ENCODE results near the gene CHD5. TPM values are rescaled to one million over a fixed set of nuclear protein-coding genes. Genes with fewer than 3 reads are reported as not detected.

The CHD5 gene
- total and polyA plus RNA-seq, 2 of the 13 experiments (the other 11 are each of a cell fraction or from before 2014, with no cell fraction given): 0.02 to 0.21 TPM

DNA sequence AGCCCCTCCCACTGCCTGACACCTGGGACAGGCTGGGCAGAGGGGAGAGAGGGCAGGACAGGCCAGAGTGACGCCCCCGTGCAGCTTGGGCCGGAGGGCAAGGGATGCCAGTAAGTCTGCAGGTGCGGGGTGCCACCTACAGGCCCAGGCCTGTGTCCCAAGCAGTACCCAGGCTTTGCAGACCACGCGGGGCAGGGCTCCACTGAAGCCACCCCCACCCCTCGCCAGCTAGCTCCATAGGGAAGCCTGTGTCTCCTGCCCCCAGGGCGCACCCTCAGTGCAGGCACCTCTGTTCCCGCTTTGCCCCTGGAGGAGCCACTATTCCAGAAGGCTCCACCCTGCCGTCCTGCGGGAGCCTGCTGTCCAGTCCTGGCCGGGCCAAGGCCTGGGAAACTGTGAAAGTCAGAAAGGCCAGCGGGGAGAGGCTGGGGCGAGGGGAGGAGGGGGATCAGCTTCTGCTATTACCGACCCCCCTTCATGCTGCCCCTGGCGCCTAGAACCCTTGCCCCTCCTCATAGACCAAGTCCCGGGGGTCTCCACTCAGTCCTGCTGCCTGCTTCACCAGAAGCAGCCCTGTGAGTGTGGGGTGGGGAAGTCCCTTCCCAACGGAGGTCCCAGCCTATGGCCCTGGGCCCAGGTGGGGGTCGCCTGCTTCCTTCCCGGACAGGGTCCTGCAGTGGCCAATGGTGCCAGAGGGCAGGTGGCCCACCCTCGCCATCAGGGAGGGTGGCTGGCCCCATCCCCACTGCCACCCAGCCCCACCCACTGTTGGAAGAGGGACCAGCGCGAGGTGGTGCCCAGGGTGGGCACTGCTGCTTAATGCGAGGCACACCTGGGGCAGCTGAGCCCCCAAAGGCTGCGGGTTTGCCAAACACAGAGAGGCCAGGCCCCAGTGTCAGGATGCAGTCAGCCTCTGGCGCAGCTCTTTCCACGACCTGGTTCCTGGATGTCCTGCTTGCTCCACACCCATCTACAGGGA lies 80.0 kb downstream of the CHD5 start:
- no peak overlapping the region for H3K4me3 ChIP-seq (replicated peaks in 1 of 3; ENCODE audit: insufficient read depth in 1 of 3, low read depth in 2 of 3, low read length in 3 of 3)
- DNase-seq (ENCODE audit: low spot score): no peak
- FAIRE-seq: no peak
- no peak overlapping the region for H3K27ac ChIP-seq (ENCODE audit: extremely low read length, insufficient read depth, low read length)
- intact Hi-C loops (cut with micrococcal nuclease; ENCODE audit: unreplicated experiment) (loop anchor here (10.0 kb wide), 1 partner anchor 145 kb away; the partner anchor contains the start of gene HES3), in situ Hi-C loops (cut with HindIII; ENCODE audit: extremely low pct_ligation_motif_present, low pct_unique_long_range_greater_than_20kb) (no loop called here)
- no peaks in the 10 kb centered on the region for H3K79me2 ChIP-seq (ENCODE audit: insufficient read depth, low read length)
- ATAC-seq: peak; percentile 18
- TF ChIP-seq, protein P1, sequence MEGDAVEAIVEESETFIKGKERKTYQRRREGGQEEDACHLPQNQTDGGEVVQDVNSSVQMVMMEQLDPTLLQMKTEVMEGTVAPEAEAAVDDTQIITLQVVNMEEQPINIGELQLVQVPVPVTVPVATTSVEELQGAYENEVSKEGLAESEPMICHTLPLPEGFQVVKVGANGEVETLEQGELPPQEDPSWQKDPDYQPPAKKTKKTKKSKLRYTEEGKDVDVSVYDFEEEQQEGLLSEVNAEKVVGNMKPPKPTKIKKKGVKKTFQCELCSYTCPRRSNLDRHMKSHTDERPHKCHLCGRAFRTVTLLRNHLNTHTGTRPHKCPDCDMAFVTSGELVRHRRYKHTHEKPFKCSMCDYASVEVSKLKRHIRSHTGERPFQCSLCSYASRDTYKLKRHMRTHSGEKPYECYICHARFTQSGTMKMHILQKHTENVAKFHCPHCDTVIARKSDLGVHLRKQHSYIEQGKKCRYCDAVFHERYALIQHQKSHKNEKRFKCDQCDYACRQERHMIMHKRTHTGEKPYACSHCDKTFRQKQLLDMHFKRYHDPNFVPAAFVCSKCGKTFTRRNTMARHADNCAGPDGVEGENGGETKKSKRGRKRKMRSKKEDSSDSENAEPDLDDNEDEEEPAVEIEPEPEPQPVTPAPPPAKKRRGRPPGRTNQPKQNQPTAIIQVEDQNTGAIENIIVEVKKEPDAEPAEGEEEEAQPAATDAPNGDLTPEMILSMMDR (CRISPR knock-in tag; IDR thresholded peaks at IDR 0.05): peak; percentile 57
- no peak for TF ChIP-seq KLF15 (CRISPR knock-in tag; IDR thresholded peaks at IDR 0.05; ENCODE audit: borderline replicate concordance)
- TF ChIP-seq STAG1 (CRISPR knock-in tag; IDR thresholded peaks at IDR 0.05): peak; percentile 26
- ChIA-PET CTCF (ENCODE audit: low intra/inter-chr PET ratio, low total read pairs) (no interaction called here), POLR2A (no interaction called here)
- H3K4me1 ChIP-seq (ENCODE audit: insufficient read depth, low read length): no peaks in the 10 kb centered on the region
- no peaks in the 10 kb centered on the region for H3K36me3 ChIP-seq (replicated peaks in 1 of 2; ENCODE audit: control insufficient read depth in 1 of 2, insufficient read depth in 2 of 2, low read length in 2 of 2)
- WGBS (ENCODE audit: low lambda C conversion rate): 44% methylated on average over 5 of the region's 27 CpGs
- H4K20me1 ChIP-seq (ENCODE audit: insufficient read depth, low read length): no peaks in the 10 kb centered on the region
- peaks cover 9 to 42% of the 10 kb centered on the region in 2 experiments; a peak in 4 of 5 replicates for H3K27me3 ChIP-seq (ENCODE audit: control insufficient read depth in 1 of 2, insufficient read depth in 2 of 2, low read length in 2 of 2)
- H2AFZ ChIP-seq (ENCODE audit: low read length): no peak overlapping the region
- no peak overlapping the region for H3K4me2 ChIP-seq (ENCODE audit: low read depth, low read length)
- H3K9me3 ChIP-seq (ENCODE audit: low read length): no peaks in the 10 kb centered on the region
- no peak overlapping the region for H3K9ac ChIP-seq (ENCODE audit: insufficient read depth, low read depth, low read length)
- no TSS peak for BruUV-seq (replicated peaks)

DNA sequence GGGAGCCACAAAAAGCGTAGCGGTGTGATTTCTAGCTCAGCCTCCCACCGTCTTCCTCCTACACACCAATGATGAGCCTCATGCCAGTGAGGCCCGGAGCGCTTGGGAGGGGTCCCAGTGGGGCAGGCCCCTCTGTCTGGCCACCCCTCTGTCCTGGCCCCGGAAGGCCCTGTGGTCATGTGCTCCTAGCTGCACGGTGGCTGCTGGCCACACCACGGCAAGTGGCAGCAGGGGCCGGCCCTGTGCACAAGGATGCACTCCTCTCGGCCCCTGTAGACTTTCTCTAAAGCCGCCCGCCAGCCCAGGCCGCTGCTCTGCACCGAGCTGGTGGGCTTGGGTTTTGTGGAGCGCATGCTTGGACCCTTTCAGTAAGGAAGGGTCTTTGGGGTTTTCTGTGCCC lies 80.8 kb downstream of the CHD5 start:
- CTCF ChIA-PET (ENCODE audit: low intra/inter-chr PET ratio, low total read pairs): no interaction called here
- Histone ChIP-seq H4K20me1 (ENCODE audit: insufficient read depth, low read length) (no peaks in the 10 kb centered on the region), H3K36me3 (replicated peaks in 1 of 2; ENCODE audit: control insufficient read depth in 1 of 2, insufficient read depth in 2 of 2, low read length in 2 of 2) (no peaks in the 10 kb centered on the region), H3K4me1 (ENCODE audit: insufficient read depth, low read length) (no peaks in the 10 kb centered on the region), H3K4me3 (replicated peaks in 1 of 3; ENCODE audit: insufficient read depth in 1 of 3, low read depth in 2 of 3, low read length in 3 of 3) (no peak overlapping the region), H2AFZ (ENCODE audit: low read length) (no peak overlapping the region), H3K79me2 (ENCODE audit: insufficient read depth, low read length) (no peaks in the 10 kb centered on the region), H3K9ac (ENCODE audit: insufficient read depth, low read depth, low read length) (no peak overlapping the region), H3K27me3 (ENCODE audit: control insufficient read depth in 1 of 2, insufficient read depth in 2 of 2, low read length in 2 of 2) (peaks cover 9 to 37% of the 10 kb centered on the region in 2 experiments; a peak in 4 of 5 replicates), H3K4me2 (ENCODE audit: low read depth, low read length) (no peak overlapping the region), H3K9me3 (ENCODE audit: low read length) (no peaks in the 10 kb centered on the region), H3K27ac (ENCODE audit: extremely low read length, insufficient read depth, low read length) (no peak overlapping the region)
- DNase-seq (ENCODE audit: low spot score) (no peak), FAIRE-seq (no peak), ATAC-seq (no peak)
- 93% methylated on average over 3 of the region's 15 CpGs for WGBS (ENCODE audit: low lambda C conversion rate)
- no TSS peak for BruUV-seq (replicated peaks)
- POLR2A ChIA-PET: no interaction called here
- in situ Hi-C loops (cut with HindIII; ENCODE audit: extremely low pct_ligation_motif_present, low pct_unique_long_range_greater_than_20kb): no loop called here
- intact Hi-C loops (cut with micrococcal nuclease; ENCODE audit: unreplicated experiment): no loop called here
- TF ChIP-seq TEAD2 (CRISPR knock-in tag; IDR thresholded peaks at IDR 0.05): no peak

Measured in HepG2 (cell line).